ENCODE measurements around the gene TRPM8. TPM values are rescaled to one million over a fixed set of nuclear protein-coding genes. Genes with fewer than 3 reads are reported as not detected.

Gene TRPM8
- total RNA-seq, 2 experiments from 2014 or later = not detected

- Histone ChIP-seq H3K36me3 (ENCODE audit: insufficient read depth, low read length) (no peaks in the 10 kb centered on the region), H3K27ac (ENCODE audit: low read depth in 1 of 2, low read length in 2 of 2) (no peak overlapping the region), H3K9me3 (ENCODE audit: control insufficient read depth in 1 of 2, insufficient read depth in 1 of 2, low read length in 2 of 2) (no peaks in the 10 kb centered on the region), H3K4me3 (ENCODE audit: low read length) (no peak overlapping the region), H3K27me3 (ENCODE audit: control insufficient read depth in 1 of 2, insufficient read depth in 2 of 2, low read length in 2 of 2) (no peaks in the 10 kb centered on the region), H3K4me1 (ENCODE audit: insufficient read depth, low read length) (peaks cover 46% of the 10 kb centered on the region)
- ATAC-seq (ENCODE audit: poor library complexity) (no peak), DNase-seq (no peak)
- H3K9me3 Mint-ChIP-seq = no peaks in the 10 kb centered on the region
- H3K27ac Mint-ChIP-seq = no peak overlapping the region
- CTCF ChIA-PET = no interaction called here
- intact Hi-C loops (cut with DNase I, micrococcal nuclease) = no loop called here
- POLR2A ChIA-PET = interaction anchor here (0.9 to 1.5 kb wide), 3 partner anchors 12 to 28 kb away, joined by 3 to 5 read pairs (median 4); no protein-coding TSS in a partner anchor
- TF ChIP-seq, protein P1, sequence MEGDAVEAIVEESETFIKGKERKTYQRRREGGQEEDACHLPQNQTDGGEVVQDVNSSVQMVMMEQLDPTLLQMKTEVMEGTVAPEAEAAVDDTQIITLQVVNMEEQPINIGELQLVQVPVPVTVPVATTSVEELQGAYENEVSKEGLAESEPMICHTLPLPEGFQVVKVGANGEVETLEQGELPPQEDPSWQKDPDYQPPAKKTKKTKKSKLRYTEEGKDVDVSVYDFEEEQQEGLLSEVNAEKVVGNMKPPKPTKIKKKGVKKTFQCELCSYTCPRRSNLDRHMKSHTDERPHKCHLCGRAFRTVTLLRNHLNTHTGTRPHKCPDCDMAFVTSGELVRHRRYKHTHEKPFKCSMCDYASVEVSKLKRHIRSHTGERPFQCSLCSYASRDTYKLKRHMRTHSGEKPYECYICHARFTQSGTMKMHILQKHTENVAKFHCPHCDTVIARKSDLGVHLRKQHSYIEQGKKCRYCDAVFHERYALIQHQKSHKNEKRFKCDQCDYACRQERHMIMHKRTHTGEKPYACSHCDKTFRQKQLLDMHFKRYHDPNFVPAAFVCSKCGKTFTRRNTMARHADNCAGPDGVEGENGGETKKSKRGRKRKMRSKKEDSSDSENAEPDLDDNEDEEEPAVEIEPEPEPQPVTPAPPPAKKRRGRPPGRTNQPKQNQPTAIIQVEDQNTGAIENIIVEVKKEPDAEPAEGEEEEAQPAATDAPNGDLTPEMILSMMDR (IDR thresholded peaks at IDR 0.05) = no peak
- peaks cover 34% of the 10 kb centered on the region for H3K4me1 Mint-ChIP-seq (ENCODE audit: low read depth)
- no peaks in the 10 kb centered on the region for H3K27me3 Mint-ChIP-seq
- no peaks in the 10 kb centered on the region for H3K36me3 Mint-ChIP-seq (ENCODE audit: low read depth)
- H3K4me3 Mint-ChIP-seq = no peak overlapping the region
These were observed 85.1 kb downstream of the TRPM8 start for GRCh38 chr2:234002281-234002680.

GRCh38 chr2:234003972-234004617 lies 86.9 kb downstream of the TRPM8 start:
- H3K27ac Mint-ChIP-seq = no peak overlapping the region
- TF ChIP-seq, protein P1 (IDR thresholded peaks at IDR 0.05) = no peak
- no peaks in the 10 kb centered on the region for H3K9me3 Mint-ChIP-seq
- peak in 2 of 14 experiments; percentile 16 to 28 for DNase-seq
- H3K36me3 Mint-ChIP-seq (ENCODE audit: low read depth) = no peaks in the 10 kb centered on the region
- Histone ChIP-seq H3K36me3 (ENCODE audit: insufficient read depth, low read length) (no peaks in the 10 kb centered on the region), H3K27me3 (ENCODE audit: control insufficient read depth in 1 of 2, insufficient read depth in 2 of 2, low read length in 2 of 2) (no peaks in the 10 kb centered on the region), H3K9me3 (ENCODE audit: control insufficient read depth in 1 of 2, insufficient read depth in 1 of 2, low read length in 2 of 2) (no peaks in the 10 kb centered on the region), H3K4me1 (ENCODE audit: insufficient read depth, low read length) (peaks cover 28% of the 10 kb centered on the region), H3K4me3 (ENCODE audit: low read length) (no peak overlapping the region), H3K27ac (ENCODE audit: low read depth in 1 of 2, low read length in 2 of 2) (no peak overlapping the region)
- no peaks in the 10 kb centered on the region for H3K27me3 Mint-ChIP-seq
- CTCF ChIA-PET = no interaction called here
- ATAC-seq (ENCODE audit: poor library complexity) = no peak
- no peak overlapping the region for H3K4me3 Mint-ChIP-seq
- peaks cover 27% of the 10 kb centered on the region for H3K4me1 Mint-ChIP-seq (ENCODE audit: low read depth)
- intact Hi-C loops (cut with DNase I, micrococcal nuclease) = no loop called here
- POLR2A ChIA-PET = no interaction called here

GRCh38 chr2:234005126-234005525 lies 88.0 kb downstream of the TRPM8 start:
- intact Hi-C loops (cut with DNase I, micrococcal nuclease) = no loop called here
- H3K4me3 ChIP-seq (ENCODE audit: low read length) = no peak overlapping the region
- Mint-ChIP-seq H3K27ac (no peak overlapping the region), H3K9me3 (no peaks in the 10 kb centered on the region), H3K36me3 (ENCODE audit: low read depth) (no peaks in the 10 kb centered on the region), H3K4me1 (ENCODE audit: low read depth) (peaks cover 23% of the 10 kb centered on the region), H3K27me3 (no peaks in the 10 kb centered on the region), H3K4me3 (no peak overlapping the region)
- DNase-seq (no peak), ATAC-seq (ENCODE audit: poor library complexity) (no peak)
- H3K27me3 ChIP-seq (ENCODE audit: control insufficient read depth in 1 of 2, insufficient read depth in 2 of 2, low read length in 2 of 2) = no peaks in the 10 kb centered on the region
- ChIA-PET CTCF (no interaction called here), POLR2A (no interaction called here)
- H3K27ac ChIP-seq (ENCODE audit: low read depth in 1 of 2, low read length in 2 of 2) = no peak overlapping the region
- H3K36me3 ChIP-seq (ENCODE audit: insufficient read depth, low read length) = no peaks in the 10 kb centered on the region
- peaks cover 23% of the 10 kb centered on the region for H3K4me1 ChIP-seq (ENCODE audit: insufficient read depth, low read length)
- no peaks in the 10 kb centered on the region for H3K9me3 ChIP-seq (ENCODE audit: control insufficient read depth in 1 of 2, insufficient read depth in 1 of 2, low read length in 2 of 2)
- TF ChIP-seq, protein P1 (IDR thresholded peaks at IDR 0.05) = no peak
